ENCODE measurements around the gene F2.

F2 gene

DNA sequence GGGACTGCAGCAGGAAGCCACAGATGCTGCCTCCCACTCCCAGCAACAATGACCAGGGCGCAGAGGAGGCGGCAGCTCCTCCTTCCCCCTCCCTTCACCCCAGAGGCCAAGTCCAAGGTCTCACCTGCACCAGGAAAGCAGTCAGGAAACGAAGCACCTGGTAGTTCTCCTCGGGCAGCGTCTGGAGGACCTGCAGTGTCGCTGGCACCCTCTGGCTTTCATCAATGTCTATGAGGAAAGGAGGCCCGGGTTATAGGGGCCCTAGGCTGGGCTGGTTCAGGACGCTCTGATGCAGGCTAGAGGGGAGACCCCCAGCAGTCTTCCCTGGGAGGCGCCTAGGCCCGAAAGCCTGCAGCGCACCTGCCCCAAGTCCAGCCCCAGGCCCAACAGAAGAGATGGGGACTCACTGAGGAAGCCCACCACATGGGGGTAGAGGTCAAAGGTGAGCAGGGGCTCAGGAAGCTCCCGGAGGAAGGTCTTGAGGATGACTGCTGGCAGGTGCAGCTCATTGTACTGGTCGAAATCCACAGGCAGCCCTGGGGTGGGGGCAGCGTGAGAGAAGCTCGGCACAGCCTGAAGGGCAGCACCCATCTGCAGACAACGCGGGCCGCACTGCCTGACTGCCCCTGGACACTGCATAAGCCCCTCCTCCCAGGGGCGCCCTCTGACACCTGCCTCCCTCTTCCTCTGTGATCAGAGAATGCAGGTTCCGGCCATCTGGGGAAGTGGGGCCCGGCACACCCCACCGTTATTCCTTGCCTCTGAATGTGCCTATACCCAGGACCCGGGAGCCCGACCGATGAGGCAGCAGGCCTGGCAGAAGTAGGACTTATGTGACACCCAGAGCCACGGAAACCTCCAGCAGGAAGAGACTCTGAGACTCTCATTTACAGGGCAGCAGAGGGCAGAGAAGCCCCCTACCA, 39.5 kb upstream of the F2 start:
- TF ChIP-seq, protein P1, sequence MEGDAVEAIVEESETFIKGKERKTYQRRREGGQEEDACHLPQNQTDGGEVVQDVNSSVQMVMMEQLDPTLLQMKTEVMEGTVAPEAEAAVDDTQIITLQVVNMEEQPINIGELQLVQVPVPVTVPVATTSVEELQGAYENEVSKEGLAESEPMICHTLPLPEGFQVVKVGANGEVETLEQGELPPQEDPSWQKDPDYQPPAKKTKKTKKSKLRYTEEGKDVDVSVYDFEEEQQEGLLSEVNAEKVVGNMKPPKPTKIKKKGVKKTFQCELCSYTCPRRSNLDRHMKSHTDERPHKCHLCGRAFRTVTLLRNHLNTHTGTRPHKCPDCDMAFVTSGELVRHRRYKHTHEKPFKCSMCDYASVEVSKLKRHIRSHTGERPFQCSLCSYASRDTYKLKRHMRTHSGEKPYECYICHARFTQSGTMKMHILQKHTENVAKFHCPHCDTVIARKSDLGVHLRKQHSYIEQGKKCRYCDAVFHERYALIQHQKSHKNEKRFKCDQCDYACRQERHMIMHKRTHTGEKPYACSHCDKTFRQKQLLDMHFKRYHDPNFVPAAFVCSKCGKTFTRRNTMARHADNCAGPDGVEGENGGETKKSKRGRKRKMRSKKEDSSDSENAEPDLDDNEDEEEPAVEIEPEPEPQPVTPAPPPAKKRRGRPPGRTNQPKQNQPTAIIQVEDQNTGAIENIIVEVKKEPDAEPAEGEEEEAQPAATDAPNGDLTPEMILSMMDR (IDR thresholded peaks at IDR 0.05; ENCODE audit: borderline replicate concordance, control extremely low read depth, extremely low read depth, insufficient read depth, missing control alignments): no peak
- no peak for DNase-seq (ENCODE audit: low spot score)
- in situ Hi-C loops (cut with MboI; ENCODE audit: low sequenced_read_pairs, unreplicated experiment): no loop called here

DNA sequence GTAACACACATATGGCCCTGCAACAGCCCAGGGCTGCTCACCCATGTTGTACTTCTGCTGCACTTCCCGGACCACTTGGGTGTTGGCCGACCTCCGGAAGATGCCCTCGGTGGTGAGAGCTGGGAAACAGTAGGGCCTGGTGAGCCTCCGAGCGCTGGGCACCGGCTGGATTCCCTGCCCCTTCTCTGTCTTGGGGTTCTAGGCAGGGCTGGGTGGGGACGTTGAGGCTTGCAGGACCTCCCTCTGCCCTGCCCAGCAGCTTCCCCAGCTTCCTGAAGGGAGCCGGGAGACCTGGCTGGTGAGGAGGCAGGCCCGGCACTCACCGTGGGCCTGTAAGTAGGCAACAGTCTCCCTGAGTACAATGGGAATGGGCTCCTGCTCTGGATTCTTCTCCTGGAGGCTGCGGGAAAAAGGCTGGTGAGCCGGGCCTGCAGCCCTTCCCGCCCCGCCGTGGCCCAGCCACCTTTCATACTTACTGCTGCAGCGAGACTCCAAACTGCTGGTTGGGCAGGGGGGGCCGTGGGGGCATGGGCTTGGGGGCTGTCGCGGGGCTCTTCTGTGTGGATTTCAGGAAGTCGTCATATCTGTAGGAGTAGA, 38.8 kb upstream of the F2 start:
- in situ Hi-C loops (cut with MboI; ENCODE audit: low sequenced_read_pairs, unreplicated experiment): no loop called here
- TF ChIP-seq, protein P1 (IDR thresholded peaks at IDR 0.05; ENCODE audit: borderline replicate concordance, control extremely low read depth, extremely low read depth, insufficient read depth, missing control alignments): no peak
- DNase-seq (ENCODE audit: low spot score): no peak

DNA sequence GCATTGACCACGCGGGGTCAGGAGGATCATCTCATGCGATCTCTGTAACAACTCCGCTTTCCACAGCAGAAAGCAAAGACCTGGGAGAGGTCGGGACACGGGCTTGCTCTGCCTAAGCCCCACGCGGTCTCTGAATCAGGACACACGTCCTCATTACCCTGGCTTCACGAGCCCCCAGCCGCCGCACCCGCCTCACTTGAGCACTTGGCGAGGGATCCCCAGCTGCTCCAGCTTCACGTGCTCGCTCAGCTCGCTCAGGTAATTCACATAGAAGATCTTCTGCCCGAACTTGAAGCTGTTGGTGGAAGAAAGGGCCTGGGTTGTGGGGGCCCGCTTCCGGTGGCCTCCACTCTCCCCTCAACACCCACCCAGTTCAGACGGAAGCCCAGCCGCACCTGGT, 38.2 kb upstream of the F2 start:
- in situ Hi-C loops (cut with MboI; ENCODE audit: low sequenced_read_pairs, unreplicated experiment): no loop called here

DNA sequence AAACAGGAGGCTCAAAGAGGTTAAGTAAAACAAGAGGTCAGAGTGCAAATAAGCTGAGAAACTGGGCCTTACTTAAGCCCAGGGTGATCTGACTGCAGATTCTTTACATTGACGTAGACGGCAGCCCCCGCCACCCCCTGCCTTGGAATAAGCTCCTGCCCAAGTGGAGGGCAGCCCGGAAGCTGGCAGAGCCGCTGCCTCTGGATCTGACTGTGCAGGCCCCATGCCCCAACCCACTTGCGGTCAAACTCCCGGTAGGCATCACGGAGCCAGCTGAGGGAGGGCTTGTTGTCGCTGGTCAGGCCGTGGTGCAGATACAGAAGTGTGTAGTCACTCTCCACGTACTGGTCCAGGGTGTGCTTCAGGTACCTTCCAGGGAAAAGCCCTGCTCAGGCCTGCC, 37.2 kb upstream of the F2 start:
- TF ChIP-seq, protein P1 (IDR thresholded peaks at IDR 0.05; ENCODE audit: borderline replicate concordance, control extremely low read depth, extremely low read depth, insufficient read depth, missing control alignments): no peak
- in situ Hi-C loops (cut with MboI; ENCODE audit: low sequenced_read_pairs, unreplicated experiment): no loop called here
- DNase-seq (ENCODE audit: low spot score): no peak

More for the DNA sequence above, 38.2 kb upstream of the F2 start:
- no peak for DNase-seq (ENCODE audit: low spot score)
- TF ChIP-seq, protein P1 (IDR thresholded peaks at IDR 0.05; ENCODE audit: borderline replicate concordance, control extremely low read depth, extremely low read depth, insufficient read depth, missing control alignments): no peak

DNA sequence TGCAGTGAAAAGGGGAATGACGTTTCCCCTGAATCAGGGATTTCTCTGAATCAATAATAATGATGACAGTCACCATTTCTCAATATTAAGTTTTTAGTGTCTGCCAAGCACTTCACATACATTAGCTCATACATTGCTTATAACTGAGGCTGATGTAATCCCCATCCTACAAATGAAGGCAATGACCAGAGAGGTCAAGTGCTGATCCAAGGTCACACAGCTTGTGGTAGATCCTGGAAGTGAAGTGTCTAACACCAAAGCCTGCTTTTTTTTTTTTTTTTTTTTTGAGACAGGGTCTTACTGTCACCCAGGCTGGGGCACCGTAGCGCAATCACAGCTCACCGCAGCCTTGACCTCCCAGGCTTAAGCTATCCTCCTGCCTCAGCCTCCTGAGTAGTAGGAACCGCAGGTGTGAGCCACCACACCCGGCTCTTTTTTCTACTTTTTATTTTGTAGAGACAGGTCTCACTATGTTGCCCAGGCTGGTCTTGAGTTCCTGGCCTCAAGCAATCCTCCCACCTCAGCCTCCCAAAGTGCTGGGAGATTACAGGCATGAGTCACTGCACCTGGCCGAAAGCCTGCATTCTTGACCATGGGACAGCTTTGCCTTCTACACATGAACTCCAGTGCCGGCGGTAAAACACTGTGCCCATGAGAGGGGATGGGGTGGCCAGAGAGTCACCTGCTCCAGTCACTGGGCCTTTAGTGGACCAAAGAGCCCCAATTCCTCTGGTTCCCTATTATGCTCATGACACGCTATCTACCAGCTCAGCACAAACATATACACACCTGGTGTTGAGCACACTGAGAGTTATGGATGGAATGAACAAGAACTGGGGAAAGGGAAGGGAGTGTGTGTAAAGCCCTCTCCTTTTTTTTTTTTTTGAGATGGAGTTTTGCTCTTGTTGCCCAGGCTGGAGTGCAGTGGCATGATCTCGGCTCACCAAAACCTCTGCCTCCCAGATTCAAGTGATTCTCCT, 36.0 kb upstream of the F2 start:
- TF ChIP-seq, protein P1 (IDR thresholded peaks at IDR 0.05; ENCODE audit: borderline replicate concordance, control extremely low read depth, extremely low read depth, insufficient read depth, missing control alignments): no peak
- in situ Hi-C loops (cut with MboI; ENCODE audit: low sequenced_read_pairs, unreplicated experiment): no loop called here
- DNase-seq (ENCODE audit: low spot score): no peak

DNA sequence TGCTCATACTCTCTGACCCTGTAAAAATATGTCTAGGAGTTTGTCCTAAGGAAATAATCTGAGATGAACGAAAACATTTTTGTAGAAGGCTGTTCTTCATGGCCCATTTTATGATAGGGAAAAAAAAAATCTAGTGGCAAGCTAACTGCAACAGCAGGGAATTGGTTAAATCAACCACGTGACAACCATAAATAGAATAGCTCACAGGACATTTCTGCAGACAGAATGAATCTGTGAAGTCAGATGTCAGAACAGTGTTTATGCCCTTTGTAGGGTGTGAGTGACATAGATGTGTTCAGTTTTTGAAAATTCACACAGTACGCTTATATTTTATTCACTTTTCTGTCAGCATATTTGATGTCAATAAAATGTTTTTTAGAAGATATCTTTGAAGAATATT, 34.6 kb upstream of the F2 start:
- DNase-seq (ENCODE audit: low spot score): no peak
- in situ Hi-C loops (cut with MboI; ENCODE audit: low sequenced_read_pairs, unreplicated experiment): no loop called here
- TF ChIP-seq, protein P1 (IDR thresholded peaks at IDR 0.05; ENCODE audit: borderline replicate concordance, control extremely low read depth, extremely low read depth, insufficient read depth, missing control alignments): no peak
